ENCODE results near the gene CBX4. TPM values are rescaled to one million over a fixed set of nuclear protein-coding genes. Genes with fewer than 3 reads are reported as not detected.

Gene CBX4
- total and polyA plus RNA-seq, 2 experiments from 2014 or later: 1.4 to 4.6 TPM

- H3K79me2 ChIP-seq (replicated peaks; ENCODE audit: insufficient read depth): no peaks in the 10 kb centered on the region
- Mint-ChIP-seq H3K27me3 (ENCODE audit: insufficient read depth, low read depth, poor library complexity) (peaks cover 99% of the 10 kb centered on the region), H3K36me3 (ENCODE audit: low read depth) (no peaks in the 10 kb centered on the region; the same call in 2 of the 3 replicates), H3K9me3 (peaks cover 15% of the 10 kb centered on the region; the same call in 2 of the 3 replicates), H3K27ac (no peak overlapping the region), H3K4me3 (no peak overlapping the region), H3K4me1 (peaks cover 57% of the 10 kb centered on the region)
- H3F3A ChIP-seq (replicated peaks; ENCODE audit: low read depth): peaks cover 44% of the 10 kb centered on the region
- peak overlapping the region; percentile 34 for H3K4me3 ChIP-seq
- DNase-seq (ENCODE audit: low spot score) (peak; percentile 65), ATAC-seq (peak; percentile 3)
- H3K36me3 ChIP-seq (ENCODE audit: insufficient read depth): no peaks in the 10 kb centered on the region
- peaks cover 51% of the 10 kb centered on the region for H3K4me1 ChIP-seq (ENCODE audit: insufficient read depth)
- H3K9me2 ChIP-seq (ENCODE audit: insufficient read depth): no peaks in the 10 kb centered on the region
- peaks cover 100% of the 10 kb centered on the region for H3K27me3 ChIP-seq (ENCODE audit: insufficient read depth)
- no peak overlapping the region for H2AFZ ChIP-seq
- no peak overlapping the region for H3K27ac ChIP-seq (ENCODE audit: low read depth)
- peak overlapping the region; percentile 55; the same call in 1 of the 2 replicates for H3K4me2 ChIP-seq
- TF ChIP-seq JUNB (IDR thresholded peaks at IDR 0.05; ENCODE audit: unreplicated experiment): no peak
- peak; percentile 61 for TF ChIP-seq EZH2 (IDR thresholded peaks at IDR 0.05; ENCODE audit: low read depth, unreplicated experiment)
- H4K20me1 ChIP-seq (replicated peaks; ENCODE audit: insufficient read depth): peaks cover 9% of the 10 kb centered on the region
Observed at GRCh38 chr17:79802736-79803420, 36.4 kb downstream of the CBX4 start.

DNA sequence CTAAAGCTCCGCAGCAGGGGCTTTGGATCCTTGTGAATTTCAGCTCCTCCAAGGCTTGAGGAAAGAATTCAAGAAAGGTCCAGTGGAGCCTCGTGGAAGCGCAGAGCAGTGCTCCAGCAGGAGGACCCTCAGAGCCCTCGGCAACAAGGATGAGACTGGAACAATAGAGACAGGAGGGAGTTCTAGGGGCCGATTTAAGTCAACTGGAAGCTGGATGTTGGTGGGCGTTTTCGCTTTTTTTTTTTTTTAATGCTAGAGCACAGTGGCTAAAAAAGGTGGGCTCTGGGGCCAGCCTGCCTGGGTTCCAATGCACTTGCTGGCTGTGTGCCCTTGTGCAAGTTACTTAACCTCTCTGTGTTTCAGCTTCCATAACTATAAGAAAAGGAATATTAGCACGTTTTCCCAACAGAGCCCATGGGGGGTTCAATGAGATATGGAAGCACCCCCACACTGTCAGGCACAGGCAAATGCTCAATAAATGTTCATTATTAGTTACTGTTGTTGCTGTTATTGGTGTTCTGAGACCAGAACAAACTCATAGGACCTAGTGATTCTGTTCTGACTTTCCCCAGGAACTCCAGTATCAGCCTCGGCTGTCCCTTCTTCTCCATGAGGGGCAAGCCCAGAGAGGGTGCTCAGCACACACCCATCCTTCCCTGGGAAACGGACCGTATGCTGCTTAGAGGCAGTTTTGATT is 37.1 kb downstream of the CBX4 start:
- no peak for DNase-seq (ENCODE audit: low spot score)
- no peaks in the 10 kb centered on the region; the same call in 2 of the 3 replicates for H3K36me3 Mint-ChIP-seq (ENCODE audit: low read depth)
- H3K4me3 ChIP-seq: peak overlapping the region; percentile 34
- H3F3A ChIP-seq (replicated peaks; ENCODE audit: low read depth): peaks cover 44% of the 10 kb centered on the region
- peaks cover 9% of the 10 kb centered on the region for H4K20me1 ChIP-seq (replicated peaks; ENCODE audit: insufficient read depth)
- TF ChIP-seq EZH2phosphoT487 (IDR thresholded peaks at IDR 0.05; ENCODE audit: unreplicated experiment): no peak
- TF ChIP-seq ZNF114 (CRISPR knock-in tag; IDR thresholded peaks at IDR 0.05): no peak
- no peak for TF ChIP-seq ZNF462 (CRISPR knock-in tag; IDR thresholded peaks at IDR 0.05)
- no peak for TF ChIP-seq ZNF331 (CRISPR knock-in tag; IDR thresholded peaks at IDR 0.05; ENCODE audit: low read depth)
- no peak for TF ChIP-seq POLR2AphosphoS5 (IDR thresholded peaks at IDR 0.05; ENCODE audit: low read depth)
- no peak for TF ChIP-seq NANOG (IDR thresholded peaks at IDR 0.05; ENCODE audit: borderline replicate concordance)
- no peak for TF ChIP-seq STAT1 (IDR thresholded peaks at IDR 0.05; ENCODE audit: unreplicated experiment)
- TF ChIP-seq, protein P1, sequence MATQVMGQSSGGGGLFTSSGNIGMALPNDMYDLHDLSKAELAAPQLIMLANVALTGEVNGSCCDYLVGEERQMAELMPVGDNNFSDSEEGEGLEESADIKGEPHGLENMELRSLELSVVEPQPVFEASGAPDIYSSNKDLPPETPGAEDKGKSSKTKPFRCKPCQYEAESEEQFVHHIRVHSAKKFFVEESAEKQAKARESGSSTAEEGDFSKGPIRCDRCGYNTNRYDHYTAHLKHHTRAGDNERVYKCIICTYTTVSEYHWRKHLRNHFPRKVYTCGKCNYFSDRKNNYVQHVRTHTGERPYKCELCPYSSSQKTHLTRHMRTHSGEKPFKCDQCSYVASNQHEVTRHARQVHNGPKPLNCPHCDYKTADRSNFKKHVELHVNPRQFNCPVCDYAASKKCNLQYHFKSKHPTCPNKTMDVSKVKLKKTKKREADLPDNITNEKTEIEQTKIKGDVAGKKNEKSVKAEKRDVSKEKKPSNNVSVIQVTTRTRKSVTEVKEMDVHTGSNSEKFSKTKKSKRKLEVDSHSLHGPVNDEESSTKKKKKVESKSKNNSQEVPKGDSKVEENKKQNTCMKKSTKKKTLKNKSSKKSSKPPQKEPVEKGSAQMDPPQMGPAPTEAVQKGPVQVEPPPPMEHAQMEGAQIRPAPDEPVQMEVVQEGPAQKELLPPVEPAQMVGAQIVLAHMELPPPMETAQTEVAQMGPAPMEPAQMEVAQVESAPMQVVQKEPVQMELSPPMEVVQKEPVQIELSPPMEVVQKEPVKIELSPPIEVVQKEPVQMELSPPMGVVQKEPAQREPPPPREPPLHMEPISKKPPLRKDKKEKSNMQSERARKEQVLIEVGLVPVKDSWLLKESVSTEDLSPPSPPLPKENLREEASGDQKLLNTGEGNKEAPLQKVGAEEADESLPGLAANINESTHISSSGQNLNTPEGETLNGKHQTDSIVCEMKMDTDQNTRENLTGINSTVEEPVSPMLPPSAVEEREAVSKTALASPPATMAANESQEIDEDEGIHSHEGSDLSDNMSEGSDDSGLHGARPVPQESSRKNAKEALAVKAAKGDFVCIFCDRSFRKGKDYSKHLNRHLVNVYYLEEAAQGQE (IDR thresholded peaks at IDR 0.05; ENCODE audit: unreplicated experiment): no peak
- TF ChIP-seq JUNB (IDR thresholded peaks at IDR 0.05; ENCODE audit: unreplicated experiment): no peak
- ATAC-seq: no peak
- H3K4me3 Mint-ChIP-seq: peak overlapping the region; percentile 34; the same call in 2 of the 3 replicates
- H3K79me2 ChIP-seq (replicated peaks; ENCODE audit: insufficient read depth): no peaks in the 10 kb centered on the region
- H3K36me3 ChIP-seq (ENCODE audit: insufficient read depth): no peaks in the 10 kb centered on the region
- H2AFZ ChIP-seq: no peak overlapping the region
- peaks cover 95% of the 10 kb centered on the region for H3K27me3 Mint-ChIP-seq (ENCODE audit: insufficient read depth, low read depth, poor library complexity)
- H3K9me3 Mint-ChIP-seq: peaks cover 15% of the 10 kb centered on the region; the same call in 2 of the 3 replicates
- peak overlapping the region; percentile 55; the same call in 1 of the 2 replicates for H3K4me2 ChIP-seq
- H3K4me1 Mint-ChIP-seq: peaks cover 52% of the 10 kb centered on the region
- no peaks in the 10 kb centered on the region for H3K9me2 ChIP-seq (ENCODE audit: insufficient read depth)
- peaks cover 96% of the 10 kb centered on the region for H3K27me3 ChIP-seq (ENCODE audit: insufficient read depth)
- peaks cover 51% of the 10 kb centered on the region for H3K4me1 ChIP-seq (ENCODE audit: insufficient read depth)
- H3K27ac ChIP-seq (ENCODE audit: low read depth): no peak overlapping the region
- no peak overlapping the region for H3K27ac Mint-ChIP-seq

Data from GM23338 (cell line).